VCaP (cell line): Measurements from ENCODE around the gene COL8A2.

Experiments
- H3K27ac ChIP-seq: fragments of 450-650 bp; 2 replicates; pipeline ENCODE4 v1.5.1; 2017
- CTCF ChIP-seq: fragments of 450-650 bp; conservative IDR thresholded peaks from 2 replicates; pipeline ENCODE4 v1.5.1; 2017; ENCODE audit warnings: mild to moderate bottlenecking, moderate library complexity

The COL8A2 gene

DNA sequence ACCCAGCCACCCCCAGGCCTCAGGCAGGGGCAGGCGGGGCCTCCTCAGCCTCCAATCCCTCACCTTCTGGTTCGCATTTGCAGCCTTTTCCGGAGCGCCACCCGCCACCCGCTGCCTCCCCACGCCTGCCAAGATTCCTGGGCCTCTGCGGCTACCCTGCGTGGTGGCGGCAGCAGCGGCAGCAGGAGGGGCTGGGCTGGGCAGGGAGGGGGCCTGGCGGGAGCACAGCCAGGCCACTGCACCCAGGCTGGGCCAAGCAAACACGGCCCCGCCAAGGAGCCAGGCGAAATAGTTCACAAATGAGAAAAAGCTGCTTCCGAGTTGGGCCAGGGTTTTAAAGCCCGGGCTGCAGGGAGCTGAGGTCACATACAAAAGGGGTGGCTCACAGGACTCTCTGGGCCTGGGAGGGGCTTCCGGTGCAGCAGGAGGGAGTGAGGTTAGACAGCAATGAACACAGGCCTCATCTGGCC, 9.8 kb downstream of the COL8A2 start:
- TF ChIP-seq CTCF = no peak
- no peak overlapping the region for H3K27ac ChIP-seq

- no peak overlapping the region for H3K27ac ChIP-seq
- TF ChIP-seq CTCF = no peak
Observed at GRCh38 chr1:36114371-36114770, 10.7 kb downstream of the COL8A2 start.

- no peak overlapping the region for H3K27ac ChIP-seq
- TF ChIP-seq CTCF = no peak
Observed at GRCh38 chr1:36112823-36113222, 12.2 kb downstream of the COL8A2 start.

DNA sequence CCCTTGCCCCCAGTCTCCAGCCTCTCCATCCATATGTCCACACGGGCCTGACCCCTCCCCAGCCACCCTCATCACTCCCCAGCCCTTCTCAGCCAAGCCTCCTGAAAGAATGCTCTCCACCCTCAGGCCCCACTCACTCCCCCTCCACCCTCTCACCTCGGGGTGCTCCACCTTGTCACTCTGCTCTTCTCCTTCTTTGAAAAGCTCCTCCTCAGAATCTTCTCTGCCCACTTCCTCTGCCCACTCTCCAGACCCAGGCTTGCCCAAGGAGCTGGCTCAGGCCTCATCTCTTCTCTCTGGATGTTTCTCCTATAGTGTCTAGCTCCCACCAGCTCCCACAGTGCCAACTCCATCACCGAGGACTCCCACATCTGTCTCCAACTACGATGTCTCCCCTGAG, 13.9 kb downstream of the COL8A2 start:
- no peak overlapping the region for H3K27ac ChIP-seq
- no peak for TF ChIP-seq CTCF

GRCh38 chr1:36109041-36109679, 15.9 kb downstream of the COL8A2 start:
- no peak overlapping the region for H3K27ac ChIP-seq
- TF ChIP-seq CTCF = no peak

- H3K27ac ChIP-seq = no peak overlapping the region
- TF ChIP-seq CTCF = no peak
Observed at GRCh38 chr1:36108314-36108713, 16.7 kb downstream of the COL8A2 start.

- TF ChIP-seq CTCF = no peak
- H3K27ac ChIP-seq = no peak overlapping the region
Observed at GRCh38 chr1:36107394-36107793, 17.6 kb downstream of the COL8A2 start.
